Heart left ventricle (tissue), 16 donors: ENCODE data around the gene GNG8. TPM values are rescaled to one million over a fixed set of nuclear protein-coding genes. Genes with fewer than 3 reads are reported as not detected.

Source experiments
- ATAC-seq, 4 donors: fragments of 200-7000 bp; cut with Tn5 transposase; one replicate each; pipeline ENCODE4 v1.9.1; 2020 to 2022; ENCODE audit warnings: moderate library complexity in 4 of 4, mild to moderate bottlenecking in 3 of 4, moderate number of reproducible peaks in 1 of 4
- DNase-seq, 5 donors: peaks; one replicate each; pipeline ENCODE4 v3.0.0-alpha.2; 2020
- H3K27ac ChIP-seq, 12 donors: fragments of 200-600 bp; sonication (generic) in 4 of 12; one replicate each; pipeline versions ENCODE4 v1.5.0 to v1.8.0; 2016 to 2022; ENCODE audit warnings: mild to moderate bottlenecking in 2 of 12
- H3K27me3 ChIP-seq, 9 donors: fragments of 200-600 bp; sonication (generic) in 2 of 9; one replicate each; pipeline versions ENCODE4 v1.5.1 to v1.8.0; 2016 to 2022; ENCODE audit warnings: mild to moderate bottlenecking in 3 of 9
- H3K36me3 ChIP-seq, 9 donors: fragments of 200-600 bp; sonication (generic) in 2 of 9; one replicate each; pipeline versions ENCODE4 v1.5.0 to v1.8.0; 2018 to 2022; ENCODE audit warnings: mild to moderate bottlenecking in 2 of 9
- H3K4me1 ChIP-seq, 12 donors: fragments of 200-600 bp; sonication (generic) in 4 of 12; one replicate each; pipeline versions ENCODE4 v1.5.0 to v1.8.0; 2016 to 2022; ENCODE audit warnings: mild to moderate bottlenecking in 3 of 12
- H3K4me3 ChIP-seq, 12 donors: fragments of 200-600 bp; sonication (generic) in 4 of 12; one replicate each; pipeline versions ENCODE4 v1.5.0 to v1.8.0; 2017 to 2022; ENCODE audit warnings: mild to moderate bottlenecking in 9 of 12, moderate library complexity in 4 of 12
- H3K9me3 ChIP-seq, 12 donors: fragments of 200-600 bp; sonication (generic) in 4 of 12; one replicate each; pipeline versions ENCODE4 v1.5.0 to v1.8.0; 2016 to 2022; ENCODE audit warnings: mild to moderate bottlenecking in 1 of 12
- CTCF ChIP-seq, 12 donors: fragments of 200-600 bp; sonication (generic) in 4 of 12; IDR thresholded peaks; one replicate each; pipeline versions ENCODE4 v1.5.0 to v1.8.0; 2018 to 2022; ENCODE audit warnings: antibody characterized with exemption in 12 of 12, mild to moderate bottlenecking in 5 of 12
- POLR2A ChIP-seq, 2 donors: fragments of 450-650 bp; IDR thresholded peaks; one replicate each; pipeline ENCODE4 v1.6.1; 2017; ENCODE audit warnings: antibody characterized with exemption in 2 of 2, mild to moderate bottlenecking in 2 of 2, moderate library complexity in 2 of 2
- WGBS, 4 donors: extraction: QIAGEN DNeasy Blood & Tissue Kit in 2 of 4; methylation state at CpG; one replicate each; pipeline versions ENCODE4 v1.1.5 to v1.1.7; 2013 to 2018; 5-methylcytosine and 5-hydroxymethylcytosine counted together
- intact Hi-C, 10 donors: fragments of 100-400 bp; cut with DNase I; formaldehyde crosslinking; loops; one replicate each; pipeline versions ENCODE4 v1.11.1 to v1.14.2; 2022
- polyA plus RNA-seq, 2 donors: library from polyadenylated mRNA; stranded (reverse); fragments of 200-250 nt; gene quantifications; one replicate each; pipeline ENCODE4 v1.2.3, GENCODE V29; 2013
- total RNA-seq, 9 donors: library from RNA; depleted of rRNA in 2 of 9; stranded (reverse); fragments of >200 nt in 2 of 9; fragmentation: NEBNext Ultra II Directional in 3 of 9; extraction: Animal tissue kit (Norgen Biotek cat#: 25700) in 3 of 9; gene quantifications; one replicate each; pipeline versions ENCODE4 v1.1.0 to v1.2.4, GENCODE V29; 2016 to 2023
- donor health status: ischemic (EF 13 %, LVEDD 7.1; RV severe dilation, severe dysfunction).
- donor health status: healthy with polysubstance abuse.
- donor health status: DM: no; HTN: yes; CAD: no.
- donor health status: DM: no; HTN: no; CAD: no.
- donor health status: ischemic (EF 25% LVEDD 6.9; RV normal size, moderate dysfunction).
- donor health status: ischemic (EF 25% LVEDD 5.7; RV mildly dilated, moderate dysfunction).
- donor health status: healthy.
- donor health status: DM: yes; HTN: yes; CAD: no.
- donor health status: ischemic (EF 35%, LVEDD 5.7; RV mildly dilated, moderate dysfunction).
- donor health status: nonischemic (EF 11% LVEDD 7.7; RV severe dilation, severe dysfunction).
- donor health status: DM: yes; HTN: yes; CAD: no.
- donor health status: PGD.
- donor health status: ischemic (EF 29% LVEDD 5.4; RV normal size, mild dysfunction).
- donor health status: nonischemic (EF 23%, LVEDD 6.1; RV moderate dilation, normal function).

GNG8 gene
- total and polyA plus RNA-seq, 11 donors = not detected

GRCh38 chr19:46614114-46614722 is 21.8 kb downstream of the GNG8 start:
- H3K27ac ChIP-seq = peak overlapping the region in 1 of 12 donors; percentile 30
- H3K4me3 ChIP-seq = no peak overlapping the region
- intact Hi-C loops = loop anchor here in 8 of 10 donors (1.0 to 10.0 kb wide), 4 partner anchors 48 to 231 kb away; partner anchors contain the start of genes FKRP (in 1 of the 8) and STRN4 (in 1 of the 8)
- ATAC-seq = peak; percentile 53 to 77 (median 76)
- H3K36me3 ChIP-seq = peaks cover 0 to 16% (median 10%) of the 10 kb centered on the region in 9 donors
- H3K9me3 ChIP-seq = no peaks in the 10 kb centered on the region
- H3K4me1 ChIP-seq = peaks cover 0 to 55% (median 24%) of the 10 kb centered on the region in 12 donors
- no peaks in the 10 kb centered on the region for H3K27me3 ChIP-seq
- DNase-seq = peak; percentile 82 to 91 (median 84)
- no peak for TF ChIP-seq POLR2A (IDR thresholded peaks at IDR 0.05)
- peak; percentile 76 to 96 (median 88) for TF ChIP-seq CTCF (IDR thresholded peaks at IDR 0.05)
- whole genome bisulfite sequencing, 4 donors = 10 to 13% (median 12%) methylated on average over 8 to 12 of the region's 12 CpGs

- no peak for ATAC-seq
- Histone ChIP-seq H3K27me3 (no peaks in the 10 kb centered on the region), H3K9me3 (no peaks in the 10 kb centered on the region), H3K27ac (no peak overlapping the region), H3K4me3 (no peak overlapping the region), H3K4me1 (peaks cover 0 to 48% (median 17%) of the 10 kb centered on the region in 12 donors), H3K36me3 (peaks cover 0 to 23% (median 17%) of the 10 kb centered on the region in 9 donors)
- TF ChIP-seq CTCF (IDR thresholded peaks at IDR 0.05) (no peak), POLR2A (IDR thresholded peaks at IDR 0.05) (no peak)
- DNase-seq = peak in 3 of 5 donors; percentile 23 to 59 (median 28)
- intact Hi-C loops = loop anchor here in 3 of 10 donors (1.0 to 10.0 kb wide), 4 partner anchors 49 to 231 kb away; partner anchors contain the start of genes FKRP (in 1 of the 3) and STRN4 (in 1 of the 3)
- WGBS, 4 donors = 89 to 93% (median 90%) methylated on average over 22 of the region's 22 CpGs
Observed at GRCh38 chr19:46613525-46613924, 22.5 kb downstream of the GNG8 start.

GRCh38 chr19:46611776-46612175 is 24.2 kb downstream of the GNG8 start:
- Histone ChIP-seq H3K27me3 (no peaks in the 10 kb centered on the region), H3K9me3 (no peaks in the 10 kb centered on the region), H3K36me3 (peaks cover 0 to 40% (median 34%) of the 10 kb centered on the region in 9 donors), H3K27ac (peak overlapping the region in 1 of 12 donors; percentile 18), H3K4me1 (peaks cover 0 to 38% (median 8%) of the 10 kb centered on the region in 12 donors), H3K4me3 (no peak overlapping the region)
- whole genome bisulfite sequencing, 4 donors = 60 to 78% (median 73%) methylated on average over 5 to 6 of the region's 6 CpGs
- no peak for ATAC-seq
- no peak for TF ChIP-seq CTCF (IDR thresholded peaks at IDR 0.05)
- no peak for TF ChIP-seq POLR2A (IDR thresholded peaks at IDR 0.05)
- peak in 2 of 5 donors; percentile 15 to 55 for DNase-seq
- intact Hi-C loops = loop anchor here in 2 of 10 donors (2.0 to 10.0 kb wide), 3 partner anchors 51 to 233 kb away; partner anchors contain the start of genes FKRP (in 1 of the 2) and STRN4 (in 1 of the 2)
